ENCODE data around the gene RPUSD4.

DNA sequence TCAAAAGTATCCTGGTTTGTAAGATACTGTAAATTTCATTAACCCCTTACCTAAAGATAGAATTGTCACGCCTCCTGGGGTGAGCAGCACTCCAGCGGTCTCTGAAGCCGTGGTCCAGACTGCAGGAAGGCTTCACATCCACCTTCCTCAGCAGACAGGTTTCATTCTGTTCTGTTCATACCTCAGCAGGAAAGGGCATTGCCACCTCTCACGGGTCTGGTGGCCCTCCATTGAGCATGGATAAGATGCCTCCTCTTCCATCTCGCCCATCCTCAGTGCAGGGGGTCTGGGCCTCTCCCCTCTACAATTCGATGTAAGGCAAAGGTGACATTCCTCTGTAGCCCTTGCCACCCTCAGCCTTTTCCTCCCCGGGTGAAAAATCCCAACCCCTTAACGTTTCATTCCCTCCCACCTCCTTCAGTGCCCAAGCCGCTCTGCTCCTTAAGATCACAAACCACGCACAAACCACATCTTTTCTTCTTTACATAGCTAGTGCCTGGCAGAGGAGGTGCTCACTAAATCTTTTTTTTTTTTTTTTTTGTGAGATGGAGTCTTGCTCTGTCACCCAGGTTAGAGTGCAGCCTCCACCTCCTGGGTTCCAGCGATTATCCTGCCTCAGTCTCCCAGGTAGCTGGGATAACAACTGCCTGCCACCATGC is 28.5 kb downstream of the RPUSD4 start:
- TF ChIP-seq, protein P1, sequence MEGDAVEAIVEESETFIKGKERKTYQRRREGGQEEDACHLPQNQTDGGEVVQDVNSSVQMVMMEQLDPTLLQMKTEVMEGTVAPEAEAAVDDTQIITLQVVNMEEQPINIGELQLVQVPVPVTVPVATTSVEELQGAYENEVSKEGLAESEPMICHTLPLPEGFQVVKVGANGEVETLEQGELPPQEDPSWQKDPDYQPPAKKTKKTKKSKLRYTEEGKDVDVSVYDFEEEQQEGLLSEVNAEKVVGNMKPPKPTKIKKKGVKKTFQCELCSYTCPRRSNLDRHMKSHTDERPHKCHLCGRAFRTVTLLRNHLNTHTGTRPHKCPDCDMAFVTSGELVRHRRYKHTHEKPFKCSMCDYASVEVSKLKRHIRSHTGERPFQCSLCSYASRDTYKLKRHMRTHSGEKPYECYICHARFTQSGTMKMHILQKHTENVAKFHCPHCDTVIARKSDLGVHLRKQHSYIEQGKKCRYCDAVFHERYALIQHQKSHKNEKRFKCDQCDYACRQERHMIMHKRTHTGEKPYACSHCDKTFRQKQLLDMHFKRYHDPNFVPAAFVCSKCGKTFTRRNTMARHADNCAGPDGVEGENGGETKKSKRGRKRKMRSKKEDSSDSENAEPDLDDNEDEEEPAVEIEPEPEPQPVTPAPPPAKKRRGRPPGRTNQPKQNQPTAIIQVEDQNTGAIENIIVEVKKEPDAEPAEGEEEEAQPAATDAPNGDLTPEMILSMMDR (IDR thresholded peaks at IDR 0.05), result no peak
- TF ChIP-seq EP300 (IDR thresholded peaks at IDR 0.05), result no peak
